Skeletal muscle satellite cell (primary cell): ENCODE data around the gene GLIS1.

Experiments
- H3K27me3 ChIP-seq: 2 replicates; pipeline ENCODE4 v1.7.0; 2013; ENCODE audit warnings: low read length; ENCODE audit not compliant: control insufficient read depth, insufficient read depth
- H3K36me3 ChIP-seq: 2 replicates; pipeline ENCODE4 v1.7.0; 2013; ENCODE audit warnings: mild to moderate bottlenecking, control low read depth, low read length; ENCODE audit not compliant: insufficient read depth
- H3K4me1 ChIP-seq: 2 replicates; pipeline ENCODE4 v1.7.0; 2013; ENCODE audit warnings: low read length; ENCODE audit not compliant: control insufficient read depth, insufficient read depth
- H3K4me2 ChIP-seq: 2 replicates; pipeline ENCODE4 v1.7.0; 2013; ENCODE audit warnings: mild to moderate bottlenecking, low read length
- H3K4me3 ChIP-seq: 2 replicates; pipeline ENCODE4 v1.7.0; 2013; ENCODE audit warnings: low read length
- H3K9ac ChIP-seq: 2 replicates; pipeline ENCODE4 v1.7.0; 2013; ENCODE audit warnings: mild to moderate bottlenecking, low read depth, low read length, moderate library complexity
- H3K9me3 ChIP-seq: replicated peaks from 2 replicates; pipeline ENCODE4 v1.7.0; 2013; ENCODE audit warnings: mild to moderate bottlenecking, control low read depth, low read length

Gene GLIS1

DNA sequence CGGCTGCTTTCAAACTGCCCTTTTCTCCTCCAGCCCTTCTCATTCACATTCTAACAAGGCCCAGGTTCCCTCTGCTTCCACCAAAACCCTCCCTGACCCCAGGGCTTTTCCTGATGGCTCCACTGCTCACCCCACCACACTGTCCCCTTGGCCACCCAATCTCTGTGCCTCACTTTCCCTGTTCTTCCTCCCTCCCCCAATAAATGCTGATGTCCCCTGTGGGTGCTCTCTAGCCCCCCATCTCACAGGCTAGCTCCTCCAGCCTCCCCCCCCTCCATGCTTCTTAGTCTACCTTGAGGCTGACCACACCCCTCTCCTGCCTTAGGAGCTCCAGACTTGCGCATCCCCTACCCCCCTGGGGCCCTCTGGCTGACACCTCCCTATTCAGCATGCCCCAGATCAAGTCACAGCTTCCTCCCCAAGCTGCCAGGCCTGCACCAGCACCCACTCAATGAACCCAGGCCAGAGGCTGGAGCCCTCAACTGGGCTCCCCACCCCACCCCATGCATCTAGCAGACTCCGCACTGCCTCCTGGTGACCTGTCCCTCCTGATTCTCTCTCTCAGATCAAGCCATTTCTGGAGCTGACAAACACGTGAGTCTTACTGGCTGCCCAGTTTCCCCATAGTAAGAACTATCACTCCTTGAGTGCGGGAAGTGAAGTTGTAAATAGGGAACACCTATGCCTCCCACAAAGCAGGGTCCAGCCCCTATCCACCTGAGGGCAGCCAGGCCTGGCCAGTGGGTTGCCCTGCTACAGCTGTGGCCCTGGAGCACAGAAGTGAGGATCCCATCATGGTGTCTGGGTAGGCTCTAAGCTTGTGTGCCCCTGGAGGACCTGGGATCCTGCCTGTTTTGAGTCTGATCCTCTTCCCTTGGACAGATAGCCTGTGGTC is 161.9 kb downstream of the GLIS1 start:
- Histone ChIP-seq H3K4me1 (peaks cover 4% of the 10 kb centered on the region), H3K9ac (no peak overlapping the region), H3K4me2 (no peak overlapping the region), H3K4me3 (no peak overlapping the region), H3K9me3 (no peaks in the 10 kb centered on the region), H3K27me3 (no peaks in the 10 kb centered on the region), H3K36me3 (peaks cover 36% of the 10 kb centered on the region)

DNA sequence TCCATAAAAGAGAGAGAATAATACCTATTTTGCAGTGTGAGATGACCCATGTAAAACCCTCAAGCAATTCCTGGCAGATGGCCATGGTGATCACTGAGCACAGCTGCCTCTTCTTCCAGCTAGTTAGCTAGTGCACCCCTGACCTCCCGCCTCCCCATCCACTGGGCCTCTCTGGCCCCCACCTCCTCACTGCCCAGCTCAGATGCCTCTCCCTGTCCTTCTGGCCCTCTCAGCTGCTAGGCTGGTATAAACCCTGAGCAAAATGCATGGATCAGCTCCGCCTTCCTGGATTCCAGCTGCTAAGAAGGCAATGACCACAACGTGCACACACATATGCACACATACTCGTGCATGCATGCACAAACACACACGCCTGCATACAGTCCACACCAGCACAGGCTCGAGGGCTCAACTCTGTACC is 162.6 kb downstream of the GLIS1 start:
- no peak overlapping the region for H3K4me3 ChIP-seq
- H3K9ac ChIP-seq: no peak overlapping the region
- H3K4me2 ChIP-seq: no peak overlapping the region
- H3K9me3 ChIP-seq: no peaks in the 10 kb centered on the region
- H3K36me3 ChIP-seq: peaks cover 30% of the 10 kb centered on the region
- no peaks in the 10 kb centered on the region for H3K27me3 ChIP-seq
- peaks cover 6% of the 10 kb centered on the region for H3K4me1 ChIP-seq

DNA sequence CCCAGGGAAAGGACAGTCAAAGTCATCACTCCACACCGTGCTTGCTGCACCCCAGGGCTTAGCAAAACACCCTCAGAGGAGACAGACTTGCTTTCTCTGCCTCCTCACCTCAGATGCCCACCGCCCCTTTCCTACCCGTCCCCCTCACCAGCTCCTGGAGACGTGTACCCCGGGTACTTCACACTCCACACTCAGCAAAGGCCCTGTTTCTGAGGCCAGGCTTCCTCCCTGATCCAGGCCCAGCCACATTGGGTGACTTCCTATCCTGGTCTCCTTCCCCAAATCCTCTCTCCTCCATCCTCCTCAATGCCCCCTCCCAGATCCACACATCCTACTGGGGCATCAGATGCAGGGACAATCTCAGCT is 163.0 kb downstream of the GLIS1 start:
- Histone ChIP-seq H3K9ac (no peak overlapping the region), H3K36me3 (peaks cover 27% of the 10 kb centered on the region), H3K4me3 (no peak overlapping the region), H3K4me2 (no peak overlapping the region), H3K27me3 (no peaks in the 10 kb centered on the region), H3K9me3 (no peaks in the 10 kb centered on the region), H3K4me1 (peaks cover 6% of the 10 kb centered on the region)

DNA sequence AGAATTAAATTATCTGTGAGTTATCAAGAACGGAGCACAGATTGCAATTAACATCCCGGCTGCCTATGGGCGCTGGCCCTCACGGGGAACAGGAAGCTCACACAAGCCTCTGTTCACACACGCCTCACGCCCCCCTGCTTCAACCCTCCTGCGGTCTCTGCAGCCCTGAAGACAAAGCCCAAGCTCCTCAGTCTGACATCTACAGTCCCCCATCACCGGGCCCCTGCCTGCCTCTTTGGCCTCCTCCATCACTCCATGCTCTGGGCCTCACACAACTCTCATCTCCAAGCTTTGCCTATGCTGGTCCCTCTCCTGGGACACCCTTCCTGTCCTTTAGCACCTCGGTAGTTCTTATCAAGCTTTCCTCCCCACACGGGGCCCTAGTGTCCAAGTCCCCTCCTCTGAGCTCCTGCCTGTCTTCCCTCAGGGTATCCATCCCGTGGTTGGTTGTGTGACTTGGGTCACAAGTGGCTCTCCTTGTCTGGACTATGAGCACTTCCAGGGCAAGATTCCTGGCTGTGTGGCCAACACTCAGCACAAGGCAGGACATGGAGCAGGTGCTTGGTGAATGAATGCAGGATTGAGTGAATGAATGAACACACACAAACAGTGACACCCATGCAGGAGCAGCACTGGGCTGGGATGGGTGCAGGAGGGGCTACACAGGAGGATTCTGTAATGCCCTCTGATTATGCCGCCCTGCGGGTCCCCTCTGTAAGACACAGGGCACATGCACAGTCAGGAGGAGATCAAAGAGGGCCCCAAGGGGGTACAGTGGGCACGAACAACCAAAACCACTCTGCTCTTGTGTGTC is 163.6 kb downstream of the GLIS1 start:
- peaks cover 22% of the 10 kb centered on the region for H3K36me3 ChIP-seq
- H3K9me3 ChIP-seq: no peaks in the 10 kb centered on the region
- H3K9ac ChIP-seq: no peak overlapping the region
- H3K27me3 ChIP-seq: no peaks in the 10 kb centered on the region
- peaks cover 6% of the 10 kb centered on the region for H3K4me1 ChIP-seq
- H3K4me3 ChIP-seq: no peak overlapping the region
- no peak overlapping the region for H3K4me2 ChIP-seq

DNA sequence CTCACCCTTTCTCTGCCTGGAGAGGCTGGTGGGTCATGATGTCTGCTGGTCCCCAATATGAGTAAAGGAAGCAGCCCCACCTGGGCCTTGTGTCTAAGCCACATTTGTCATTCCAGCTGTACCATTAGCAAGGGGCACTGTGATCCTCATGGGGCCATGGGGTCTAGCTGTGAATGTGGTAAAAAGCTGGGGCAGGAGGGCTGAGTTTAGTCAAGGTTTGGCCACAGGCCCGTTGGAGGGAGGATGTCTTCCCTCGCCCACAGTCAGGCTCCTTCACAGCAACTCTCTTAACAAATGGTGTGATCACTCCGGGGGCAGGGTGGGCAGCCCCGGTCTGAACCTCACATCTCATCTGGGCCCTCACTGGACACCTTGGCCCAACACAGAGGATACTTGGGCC is 164.3 kb downstream of the GLIS1 start:
- Histone ChIP-seq H3K4me1 (peaks cover 6% of the 10 kb centered on the region), H3K4me2 (no peak overlapping the region), H3K36me3 (peaks cover 15% of the 10 kb centered on the region), H3K9me3 (no peaks in the 10 kb centered on the region), H3K9ac (no peak overlapping the region), H3K4me3 (no peak overlapping the region), H3K27me3 (no peaks in the 10 kb centered on the region)

DNA sequence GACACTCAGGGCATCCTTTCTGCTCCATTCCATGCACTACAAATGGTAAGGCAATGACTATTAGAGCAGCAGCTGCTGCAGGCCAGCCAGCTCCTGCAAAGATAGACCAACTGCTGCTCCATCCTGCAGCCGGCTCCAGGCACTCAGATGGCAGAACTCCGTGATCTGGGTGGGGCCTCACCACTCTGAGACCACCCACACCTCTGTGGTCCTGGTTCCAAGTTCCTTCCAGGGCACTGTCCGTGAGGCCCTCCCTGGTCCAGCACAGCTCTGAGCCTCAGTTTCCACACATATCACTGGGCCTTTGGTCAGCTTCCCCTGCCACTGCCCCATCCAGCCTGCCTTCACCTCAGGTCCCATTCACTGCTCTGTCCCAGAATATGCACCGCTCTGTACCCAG is 165.0 kb downstream of the GLIS1 start:
- no peaks in the 10 kb centered on the region for H3K9me3 ChIP-seq
- H3K4me1 ChIP-seq: peaks cover 6% of the 10 kb centered on the region
- peaks cover 14% of the 10 kb centered on the region for H3K36me3 ChIP-seq
- no peak overlapping the region for H3K4me2 ChIP-seq
- no peak overlapping the region for H3K9ac ChIP-seq
- no peak overlapping the region for H3K4me3 ChIP-seq
- H3K27me3 ChIP-seq: no peaks in the 10 kb centered on the region

DNA sequence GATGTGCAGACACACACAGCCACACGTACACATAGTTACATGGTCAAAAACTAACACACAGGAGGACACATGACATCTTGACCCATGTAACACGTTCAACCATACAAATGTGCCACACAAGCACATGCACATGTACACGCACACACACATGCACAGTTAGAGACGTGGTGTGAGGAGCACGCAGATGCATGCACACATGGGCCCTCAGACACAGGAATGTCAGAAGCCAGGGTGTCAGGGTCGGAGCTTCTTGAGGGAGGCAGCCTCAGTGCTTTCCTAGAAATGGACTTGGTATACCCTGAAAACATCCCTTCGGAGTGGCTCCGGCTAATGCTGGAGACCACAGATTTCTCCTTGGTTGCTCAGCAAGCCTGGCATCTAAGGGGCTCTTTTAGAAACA is 165.4 kb downstream of the GLIS1 start:
- Histone ChIP-seq H3K36me3 (peaks cover 12% of the 10 kb centered on the region), H3K27me3 (no peaks in the 10 kb centered on the region), H3K9ac (no peak overlapping the region), H3K4me1 (peaks cover 6% of the 10 kb centered on the region), H3K4me2 (no peak overlapping the region), H3K4me3 (no peak overlapping the region), H3K9me3 (no peaks in the 10 kb centered on the region)

DNA sequence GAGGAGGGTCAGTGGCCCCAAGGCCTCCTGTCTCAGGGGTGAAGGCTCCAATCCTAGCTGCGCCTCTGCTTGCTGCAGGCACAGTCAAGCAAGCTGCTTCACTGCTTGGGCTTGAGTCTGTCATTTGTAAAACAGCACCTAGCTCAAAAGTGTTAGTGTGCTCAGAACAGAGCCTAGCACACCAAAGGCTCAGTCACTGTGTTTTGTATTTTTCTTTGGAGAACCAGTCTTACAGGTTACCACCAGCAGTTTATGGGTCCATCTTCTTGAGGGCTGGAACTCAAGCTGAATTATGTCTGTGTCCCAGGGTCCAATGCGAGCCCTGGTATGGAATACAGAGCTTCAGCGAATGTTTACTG is 166.2 kb downstream of the GLIS1 start:
- H3K36me3 ChIP-seq: peaks cover 7% of the 10 kb centered on the region
- no peak overlapping the region for H3K4me3 ChIP-seq
- peaks cover 6% of the 10 kb centered on the region for H3K4me1 ChIP-seq
- H3K9me3 ChIP-seq: no peaks in the 10 kb centered on the region
- H3K27me3 ChIP-seq: no peaks in the 10 kb centered on the region
- H3K9ac ChIP-seq: no peak overlapping the region
- H3K4me2 ChIP-seq: no peak overlapping the region

DNA sequence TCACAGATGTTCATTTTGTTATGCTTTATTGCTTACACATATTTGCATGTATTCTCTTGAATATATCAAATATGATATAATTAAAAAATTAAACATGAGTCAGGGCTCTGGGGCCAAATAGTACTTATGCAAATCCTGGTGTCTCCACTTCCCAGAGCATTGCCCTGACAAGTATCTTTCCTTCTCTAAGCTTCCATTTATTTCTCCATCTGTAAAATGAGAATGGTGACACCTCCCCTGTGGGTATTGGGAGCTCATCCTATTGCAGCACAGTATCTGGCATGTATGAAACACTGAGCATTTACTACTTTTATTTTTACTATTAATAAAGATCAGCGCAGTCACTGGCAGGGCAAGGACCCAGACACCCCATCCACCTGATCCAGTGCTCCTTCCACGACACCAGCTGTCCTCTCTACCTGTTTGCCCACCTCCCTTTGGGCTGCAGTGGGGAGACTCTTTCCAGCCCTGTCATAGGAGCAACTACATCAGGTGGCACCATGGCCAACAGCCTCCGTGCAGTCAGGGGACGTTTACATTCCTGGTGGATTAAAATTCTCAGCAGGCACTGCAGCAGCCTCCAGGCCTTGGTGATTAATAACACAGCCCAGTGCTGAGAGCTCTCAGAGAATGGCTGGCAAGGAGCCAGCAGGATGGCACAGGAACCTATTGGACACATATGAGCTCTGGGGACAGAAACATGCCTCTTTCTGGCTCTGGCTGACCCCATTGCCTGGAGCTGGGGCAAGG is 166.7 kb downstream of the GLIS1 start:
- Histone ChIP-seq H3K9ac (no peak overlapping the region), H3K4me2 (no peak overlapping the region), H3K36me3 (peaks cover 4% of the 10 kb centered on the region), H3K9me3 (no peaks in the 10 kb centered on the region), H3K4me1 (peaks cover 6% of the 10 kb centered on the region), H3K27me3 (no peaks in the 10 kb centered on the region), H3K4me3 (no peak overlapping the region)

DNA sequence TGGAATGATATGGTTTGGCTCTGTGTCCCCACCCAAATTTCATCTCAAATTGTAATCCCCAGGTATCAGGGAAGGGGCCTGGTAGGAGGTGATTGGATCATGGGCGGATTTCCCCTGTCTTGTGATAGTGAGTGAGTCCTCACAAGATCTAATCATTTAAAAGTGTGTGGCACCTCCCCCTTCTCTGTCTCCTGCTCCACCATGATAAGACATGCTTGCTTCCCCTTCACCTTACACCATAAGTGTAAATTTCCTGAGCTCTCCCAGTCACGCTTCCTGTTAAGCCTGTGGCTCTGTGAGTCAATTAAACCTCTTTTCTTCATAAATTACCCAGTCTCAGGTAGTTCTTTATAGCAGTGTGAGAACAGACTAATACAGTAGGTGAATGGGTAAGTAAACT is 170.4 kb downstream of the GLIS1 start:
- Histone ChIP-seq H3K27me3 (no peaks in the 10 kb centered on the region), H3K4me2 (no peak overlapping the region), H3K9me3 (no peaks in the 10 kb centered on the region), H3K4me1 (peaks cover 6% of the 10 kb centered on the region), H3K9ac (no peak overlapping the region), H3K36me3 (peaks cover 4% of the 10 kb centered on the region), H3K4me3 (no peak overlapping the region)

DNA sequence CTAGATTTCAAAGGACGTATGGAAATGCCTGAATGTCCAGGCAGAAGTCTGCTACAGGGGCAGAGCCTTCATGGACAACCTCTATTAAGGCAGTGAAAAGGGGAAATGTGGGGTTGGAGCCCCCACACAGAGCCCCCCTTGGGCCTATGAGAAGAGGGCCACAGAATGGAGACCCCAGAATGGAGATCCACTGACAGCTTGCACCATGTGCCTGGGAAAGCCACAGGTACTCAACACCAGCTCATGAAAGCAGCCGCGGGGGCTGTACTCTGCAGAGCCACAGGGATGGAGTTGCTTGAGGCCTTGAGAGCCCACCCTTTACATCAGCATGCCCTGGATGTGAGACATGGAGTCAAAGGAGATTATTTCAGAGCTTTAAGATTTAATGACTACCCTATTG is 171.1 kb downstream of the GLIS1 start:
- no peak overlapping the region for H3K4me3 ChIP-seq
- H3K9me3 ChIP-seq: no peaks in the 10 kb centered on the region
- H3K27me3 ChIP-seq: no peaks in the 10 kb centered on the region
- H3K36me3 ChIP-seq: peaks cover 4% of the 10 kb centered on the region
- peaks cover 6% of the 10 kb centered on the region for H3K4me1 ChIP-seq
- H3K4me2 ChIP-seq: no peak overlapping the region
- no peak overlapping the region for H3K9ac ChIP-seq
